ENCODE results near the gene FAT3.

GRCh38 chr11:92206441-92206840 lies 18.2 kb upstream of the FAT3 start:
- TF ChIP-seq, protein P1, sequence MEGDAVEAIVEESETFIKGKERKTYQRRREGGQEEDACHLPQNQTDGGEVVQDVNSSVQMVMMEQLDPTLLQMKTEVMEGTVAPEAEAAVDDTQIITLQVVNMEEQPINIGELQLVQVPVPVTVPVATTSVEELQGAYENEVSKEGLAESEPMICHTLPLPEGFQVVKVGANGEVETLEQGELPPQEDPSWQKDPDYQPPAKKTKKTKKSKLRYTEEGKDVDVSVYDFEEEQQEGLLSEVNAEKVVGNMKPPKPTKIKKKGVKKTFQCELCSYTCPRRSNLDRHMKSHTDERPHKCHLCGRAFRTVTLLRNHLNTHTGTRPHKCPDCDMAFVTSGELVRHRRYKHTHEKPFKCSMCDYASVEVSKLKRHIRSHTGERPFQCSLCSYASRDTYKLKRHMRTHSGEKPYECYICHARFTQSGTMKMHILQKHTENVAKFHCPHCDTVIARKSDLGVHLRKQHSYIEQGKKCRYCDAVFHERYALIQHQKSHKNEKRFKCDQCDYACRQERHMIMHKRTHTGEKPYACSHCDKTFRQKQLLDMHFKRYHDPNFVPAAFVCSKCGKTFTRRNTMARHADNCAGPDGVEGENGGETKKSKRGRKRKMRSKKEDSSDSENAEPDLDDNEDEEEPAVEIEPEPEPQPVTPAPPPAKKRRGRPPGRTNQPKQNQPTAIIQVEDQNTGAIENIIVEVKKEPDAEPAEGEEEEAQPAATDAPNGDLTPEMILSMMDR (conservative IDR thresholded peaks at IDR 0.05; ENCODE audit: low read depth, low read length) = no peak
- no peak for TF ChIP-seq EZH2 (IDR thresholded peaks at IDR 0.05; ENCODE audit: borderline replicate concordance, low read depth, low read length, poor library complexity, severe bottlenecking)

Measured in A673 (cell line).